ENCODE measurements around the gene TP73.

DNA sequence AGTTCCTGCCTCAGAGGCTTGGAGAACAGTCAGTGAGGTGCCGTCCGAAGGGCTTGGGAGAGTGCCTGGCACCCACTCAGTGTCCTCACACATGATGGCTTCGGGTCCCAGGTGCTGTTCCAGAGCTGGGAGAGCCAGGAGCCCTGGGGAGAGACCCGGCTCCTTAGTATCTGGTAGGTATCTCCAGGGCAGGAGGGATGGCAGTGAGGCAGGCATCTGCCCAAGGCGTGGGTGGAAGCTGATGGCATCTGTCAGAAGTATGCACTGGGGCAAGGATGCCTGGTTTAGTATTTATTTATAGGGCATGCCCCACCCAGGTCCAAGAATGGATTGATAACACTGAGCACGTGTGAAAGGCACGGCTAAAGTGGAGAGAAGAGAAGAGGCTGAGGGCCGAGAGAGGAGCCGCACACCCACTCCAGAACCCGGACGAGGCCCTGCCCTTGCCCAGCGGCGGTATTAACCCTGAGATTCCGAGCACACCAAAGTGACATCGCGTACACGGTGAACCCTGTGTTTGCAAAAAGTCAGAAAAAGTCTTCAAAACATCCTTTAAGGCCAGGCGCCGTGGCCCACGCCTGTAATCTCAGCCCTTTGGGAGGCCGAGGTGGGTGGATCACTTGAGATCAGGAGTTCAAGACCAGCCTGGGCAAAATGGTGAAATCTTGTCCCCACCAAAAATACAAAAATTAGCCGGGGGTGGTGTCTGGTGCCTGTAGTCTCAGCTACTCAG lies 2.4 kb downstream of the TP73 start:
- TF ChIP-seq, protein P1, sequence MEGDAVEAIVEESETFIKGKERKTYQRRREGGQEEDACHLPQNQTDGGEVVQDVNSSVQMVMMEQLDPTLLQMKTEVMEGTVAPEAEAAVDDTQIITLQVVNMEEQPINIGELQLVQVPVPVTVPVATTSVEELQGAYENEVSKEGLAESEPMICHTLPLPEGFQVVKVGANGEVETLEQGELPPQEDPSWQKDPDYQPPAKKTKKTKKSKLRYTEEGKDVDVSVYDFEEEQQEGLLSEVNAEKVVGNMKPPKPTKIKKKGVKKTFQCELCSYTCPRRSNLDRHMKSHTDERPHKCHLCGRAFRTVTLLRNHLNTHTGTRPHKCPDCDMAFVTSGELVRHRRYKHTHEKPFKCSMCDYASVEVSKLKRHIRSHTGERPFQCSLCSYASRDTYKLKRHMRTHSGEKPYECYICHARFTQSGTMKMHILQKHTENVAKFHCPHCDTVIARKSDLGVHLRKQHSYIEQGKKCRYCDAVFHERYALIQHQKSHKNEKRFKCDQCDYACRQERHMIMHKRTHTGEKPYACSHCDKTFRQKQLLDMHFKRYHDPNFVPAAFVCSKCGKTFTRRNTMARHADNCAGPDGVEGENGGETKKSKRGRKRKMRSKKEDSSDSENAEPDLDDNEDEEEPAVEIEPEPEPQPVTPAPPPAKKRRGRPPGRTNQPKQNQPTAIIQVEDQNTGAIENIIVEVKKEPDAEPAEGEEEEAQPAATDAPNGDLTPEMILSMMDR (IDR thresholded peaks at IDR 0.05) = no peak
- TF ChIP-seq POLR2A (IDR thresholded peaks at IDR 0.05) = no peak
